HG03066 (cell line): ENCODE results near the gene DIPK1A.

Experiments used
- ATAC-seq: cut with Tn5 transposase; IDR thresholded peaks from one replicate; pipeline ENCODE4 v1.9.1; 2021; ENCODE audit warnings: low read depth; ENCODE audit not compliant: unreplicated experiment

The DIPK1A gene

DNA sequence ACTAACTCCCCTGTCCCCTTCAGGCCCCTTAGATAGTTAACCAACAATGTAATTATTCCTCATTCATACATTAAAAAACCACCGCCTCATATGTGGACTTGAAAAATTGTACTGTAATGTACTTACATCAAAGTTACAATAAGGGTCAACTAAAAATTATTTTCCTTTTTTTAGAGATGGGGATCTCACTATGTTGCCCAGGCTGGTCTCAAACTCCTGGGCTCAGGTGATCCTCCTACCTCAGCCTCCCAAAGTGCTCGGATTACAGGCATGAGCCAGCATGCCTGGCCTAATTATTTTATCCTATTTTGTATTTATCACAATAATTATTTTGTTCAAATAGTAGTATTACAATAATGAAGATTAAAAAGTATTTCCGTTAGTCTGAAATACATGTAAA, 116.8 kb downstream of the DIPK1A start:
- ATAC-seq, result no peak

DNA sequence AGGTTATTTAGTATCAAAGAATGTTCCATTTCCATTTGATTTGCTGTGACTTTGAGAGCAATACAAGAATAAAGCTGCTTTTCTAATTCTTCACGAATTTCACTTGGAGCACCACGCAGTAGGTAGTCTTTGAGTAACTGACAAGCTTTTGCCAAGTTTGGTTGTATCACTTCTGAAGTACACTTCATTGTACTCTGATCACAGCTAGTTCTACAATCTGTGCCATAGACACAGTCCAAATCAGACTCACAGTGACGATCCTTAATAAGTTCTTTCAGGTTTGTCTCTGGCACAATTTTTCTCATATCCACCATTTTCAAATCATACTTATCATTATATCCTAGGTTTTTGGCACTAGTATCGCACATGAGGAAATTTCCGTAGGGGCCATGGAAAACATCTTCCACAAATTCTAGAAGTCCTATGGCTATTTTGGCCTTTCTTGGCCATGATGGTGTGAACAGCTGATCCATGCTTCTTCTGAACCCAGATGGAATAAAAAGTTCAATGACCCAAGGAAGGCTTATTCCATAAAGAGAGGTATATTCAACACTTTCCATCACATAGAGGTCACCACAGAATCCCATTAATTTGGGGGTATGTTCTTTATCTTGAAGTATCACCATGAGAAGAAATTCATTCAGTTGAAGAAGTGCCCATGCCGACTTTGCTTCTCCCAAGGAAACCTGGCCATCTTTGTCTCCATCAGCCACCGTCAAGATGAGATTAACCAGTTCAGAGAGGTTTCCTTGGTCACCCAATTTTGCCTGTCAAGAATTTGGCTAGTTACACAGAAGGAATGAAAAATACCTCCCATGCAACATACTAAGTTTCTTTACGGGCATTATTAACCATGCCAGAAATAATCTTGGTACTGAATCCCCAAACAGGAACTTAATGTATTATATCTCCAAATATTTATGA, 117.6 kb downstream of the DIPK1A start:
- ATAC-seq, result no peak

DNA sequence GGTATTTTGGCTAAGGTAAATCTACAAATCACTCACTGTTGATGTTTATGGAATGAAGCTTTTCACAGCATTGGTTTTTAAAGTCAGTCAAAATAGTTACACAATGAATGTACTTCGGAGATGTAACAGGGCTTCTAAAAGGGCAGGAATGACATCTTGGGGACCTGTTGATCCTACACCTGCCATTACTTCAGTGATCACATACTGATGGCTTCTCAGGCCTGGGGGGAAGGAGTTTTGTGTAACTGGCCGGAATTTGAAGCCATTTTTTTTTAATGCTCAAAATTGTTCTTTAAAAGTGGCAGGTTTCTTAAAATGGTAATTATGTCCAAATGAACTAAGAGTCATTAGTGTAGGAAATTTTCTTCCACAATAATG, 118.2 kb downstream of the DIPK1A start:
- ATAC-seq, result no peak

DNA sequence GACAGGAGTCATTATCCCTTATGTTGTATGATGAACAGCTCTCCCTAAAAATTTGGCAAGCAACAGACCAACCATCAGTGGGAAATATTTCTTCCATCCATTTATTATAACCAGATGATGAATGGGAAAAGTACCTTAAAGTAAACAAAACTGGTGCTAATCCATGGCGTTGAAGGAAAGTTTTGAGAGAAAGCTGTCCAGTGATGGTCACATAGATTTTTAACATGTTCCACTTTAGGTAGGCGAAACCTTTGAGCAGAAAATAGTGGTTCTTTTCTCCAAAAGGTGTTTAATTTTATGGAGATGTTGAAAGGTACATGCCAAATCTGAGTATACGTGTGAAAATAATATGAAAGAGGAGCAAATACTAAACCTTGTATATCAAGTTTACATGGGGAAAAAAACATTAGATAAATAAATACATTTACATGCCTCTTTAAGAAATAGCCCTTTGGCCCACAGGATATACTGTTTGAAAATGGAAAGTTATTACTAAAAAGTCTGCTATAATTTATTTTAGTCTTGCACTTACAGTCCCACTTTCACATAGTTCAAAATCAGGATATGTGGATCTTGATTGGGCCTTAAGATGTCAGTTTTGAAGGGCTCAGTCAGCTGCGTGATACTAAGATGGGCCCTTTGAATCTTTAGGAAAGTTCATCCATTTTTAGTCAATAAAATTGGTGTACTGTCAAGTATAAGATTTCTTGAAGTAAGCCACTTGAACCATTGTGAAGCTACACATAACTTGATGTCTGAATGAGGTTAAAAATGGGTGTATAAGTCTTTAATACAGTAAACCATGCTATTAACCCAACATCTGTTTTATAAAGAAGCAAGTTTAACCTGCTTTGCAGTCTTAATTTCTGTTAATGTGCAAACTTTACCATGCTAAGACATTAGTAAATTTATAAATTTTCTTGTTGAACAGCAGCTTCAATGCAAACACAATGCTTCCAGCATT, 118.9 kb downstream of the DIPK1A start:
- no peak for ATAC-seq

DNA sequence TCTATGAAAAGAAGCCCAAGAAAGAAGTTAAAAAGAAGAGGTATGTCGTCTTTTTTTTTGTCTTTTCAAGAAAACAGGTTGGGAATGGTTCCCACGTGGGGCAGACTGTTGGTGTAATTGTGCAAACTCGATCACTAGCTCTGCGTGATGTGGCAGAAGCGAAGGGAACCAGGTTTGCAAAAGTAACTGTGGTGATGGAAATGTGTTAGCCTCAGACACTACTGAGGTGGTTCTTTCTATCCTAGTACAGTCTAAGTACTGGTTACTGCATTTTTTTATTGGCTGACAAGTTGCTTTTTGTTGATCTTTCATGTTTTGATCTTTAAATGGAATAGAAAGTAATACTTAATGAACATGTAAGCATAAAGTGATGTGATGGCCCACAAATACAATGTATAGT, 120.7 kb downstream of the DIPK1A start:
- no peak for ATAC-seq

DNA sequence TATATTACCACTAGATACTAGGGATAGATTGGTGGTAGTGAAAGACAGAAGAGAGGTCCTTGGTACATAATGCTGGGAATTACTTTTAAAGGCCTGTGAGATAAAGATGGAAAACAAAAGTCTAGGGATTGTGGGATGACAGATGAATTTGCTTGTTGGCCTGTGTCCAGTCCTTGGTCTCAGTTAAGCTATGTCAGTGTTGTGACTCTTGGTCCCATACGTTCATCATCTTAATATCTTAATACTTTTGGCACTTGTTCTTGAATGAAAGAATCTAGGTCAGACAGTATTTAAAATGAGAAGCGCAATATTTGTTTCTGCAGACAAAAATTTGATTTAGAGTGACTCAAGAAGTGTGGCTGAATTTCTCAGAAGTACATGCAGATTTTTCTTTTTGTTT, 121.8 kb downstream of the DIPK1A start:
- no peak for ATAC-seq

DNA sequence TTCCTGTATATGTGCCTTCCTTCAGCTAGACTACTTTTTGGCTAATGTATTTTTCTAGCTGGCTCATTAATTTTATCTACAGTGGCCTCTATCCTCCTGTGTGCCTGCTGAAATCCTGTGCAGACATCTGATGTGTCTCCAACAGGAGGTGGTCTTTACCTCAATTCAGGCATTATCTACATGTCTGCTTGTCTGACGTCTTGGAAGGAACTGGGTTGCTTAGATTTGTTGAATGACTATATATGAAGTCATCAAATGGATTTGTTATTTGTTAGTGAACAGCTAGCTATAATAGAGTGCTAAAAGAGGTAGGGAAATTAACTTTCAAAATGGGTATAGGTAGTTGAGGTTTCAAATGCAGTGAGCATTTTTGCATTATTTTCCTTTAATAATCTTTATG, 122.7 kb downstream of the DIPK1A start:
- ATAC-seq, result no peak

DNA sequence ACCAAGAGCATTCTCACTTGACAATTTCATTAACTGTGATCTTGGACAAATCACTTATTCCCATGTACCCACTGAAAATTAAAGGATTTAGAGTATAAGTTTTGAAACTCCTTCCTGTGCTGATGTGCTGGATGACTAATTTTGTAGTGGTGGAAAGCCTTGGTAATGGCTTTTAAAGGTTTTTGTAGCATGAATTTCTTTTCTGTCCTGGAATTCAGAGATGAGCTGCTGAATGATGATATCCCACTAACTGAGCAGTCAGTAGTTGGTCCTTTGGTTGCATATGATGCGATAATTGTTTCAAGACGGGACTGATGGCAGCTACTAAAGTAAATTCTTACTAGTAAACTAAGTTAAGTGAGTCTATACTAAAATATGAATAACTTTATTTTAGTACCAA, 124.2 kb downstream of the DIPK1A start:
- ATAC-seq, result no peak

DNA sequence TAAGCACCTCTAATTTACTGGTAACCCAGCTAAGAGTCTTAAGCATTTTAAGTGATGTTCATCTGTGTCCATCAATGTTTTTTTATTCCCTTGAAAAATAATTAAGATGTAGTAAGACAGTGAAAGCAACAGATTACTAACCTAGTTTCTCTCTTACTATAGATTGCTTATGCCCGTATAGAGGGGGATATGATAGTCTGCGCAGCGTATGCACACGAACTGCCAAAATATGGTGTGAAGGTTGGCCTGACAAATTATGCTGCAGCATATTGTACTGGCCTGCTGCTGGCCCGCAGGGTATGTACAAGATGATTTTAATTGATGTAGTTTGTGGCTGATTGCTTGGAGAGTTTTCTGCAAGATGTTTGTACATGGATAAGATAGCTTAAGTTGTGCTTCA, 126.6 kb downstream of the DIPK1A start:
- no peak for ATAC-seq

DNA sequence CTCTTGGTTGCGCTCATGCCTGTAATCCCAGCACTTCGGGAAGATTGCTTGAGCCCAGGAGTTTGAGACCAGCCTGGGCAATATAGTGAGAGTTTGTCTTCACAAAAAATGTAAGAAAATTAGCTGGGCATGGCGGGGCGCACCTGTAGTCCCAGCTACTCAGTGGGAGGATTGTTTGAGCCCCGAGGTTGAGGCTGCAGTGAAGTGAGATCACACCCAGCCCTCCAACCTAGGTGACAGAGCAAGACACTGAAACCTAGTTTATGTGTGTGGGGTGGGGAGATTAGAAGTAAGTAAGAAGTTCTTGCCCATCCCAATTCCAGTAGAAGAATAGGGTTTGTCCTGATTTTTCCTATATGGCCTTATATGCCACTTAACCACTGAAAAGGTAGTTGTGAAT, 127.4 kb downstream of the DIPK1A start:
- no peak for ATAC-seq

DNA sequence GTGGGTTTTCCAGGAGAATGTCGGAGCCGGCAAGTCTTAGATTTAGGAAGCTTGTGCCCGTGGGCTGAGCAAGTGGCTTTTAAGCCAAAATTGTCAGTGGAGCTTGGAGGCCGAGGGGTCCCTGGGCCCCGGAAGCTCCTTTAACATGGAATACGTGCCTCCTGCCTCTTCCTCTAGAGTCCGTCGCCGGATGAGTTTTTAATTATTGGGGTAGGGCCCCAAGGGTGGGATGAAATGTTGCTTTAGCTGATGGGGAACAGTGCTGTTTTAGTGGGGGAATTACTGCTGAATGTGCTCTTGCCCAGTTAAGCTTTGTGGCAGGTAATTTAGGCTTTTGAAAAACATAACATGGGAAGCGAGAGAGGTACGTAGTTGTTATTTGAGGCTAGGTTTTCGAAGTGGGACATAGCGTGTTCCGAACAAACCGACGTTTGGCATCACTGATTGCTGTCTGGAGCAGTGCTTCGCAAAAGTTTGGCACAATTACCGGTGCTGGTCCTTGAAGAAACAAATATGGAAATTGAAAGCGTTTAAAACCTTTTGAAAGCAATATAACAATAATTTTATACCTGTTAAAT, 128.6 kb downstream of the DIPK1A start:
- ATAC-seq, result no peak

DNA sequence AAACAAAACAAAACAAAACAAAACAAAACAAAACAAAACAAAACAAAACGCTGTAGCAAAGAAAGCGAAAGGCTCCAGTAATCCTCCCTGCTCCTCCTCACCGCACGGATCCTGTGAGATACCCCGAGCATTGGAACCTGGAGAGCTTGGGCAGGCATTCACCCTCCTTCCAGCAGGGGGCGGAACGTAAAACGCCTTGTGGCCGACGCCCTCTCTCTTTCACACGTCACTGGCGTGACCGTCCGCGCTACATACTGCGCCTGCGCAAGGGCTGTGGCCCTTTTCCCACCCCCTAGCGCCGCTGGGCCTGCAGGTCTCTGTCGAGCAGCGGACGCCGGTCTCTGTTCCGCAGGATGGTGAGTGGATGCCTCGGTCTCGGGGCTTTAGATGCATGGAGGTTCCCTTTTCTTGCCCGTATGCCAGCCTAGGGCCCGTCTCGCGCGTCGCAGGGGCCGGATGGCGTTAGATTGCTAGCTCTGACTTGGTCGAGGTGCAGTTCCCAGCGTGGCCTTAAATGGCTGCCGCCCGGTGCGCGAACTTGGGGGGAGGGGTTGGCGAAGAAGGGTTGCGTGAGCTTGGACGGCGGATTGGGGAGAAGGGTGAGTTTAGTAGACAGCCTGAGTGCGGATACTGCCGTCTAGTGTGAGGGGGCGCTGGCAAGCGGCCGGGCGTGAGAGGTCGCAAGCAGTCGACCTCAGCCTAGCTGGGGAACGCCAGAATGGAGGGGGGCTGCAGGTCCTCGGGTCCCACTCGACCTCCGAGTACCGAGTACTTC, 129.3 kb downstream of the DIPK1A start, which contains the start of gene RPL5:
Gene RPL5, plus strand, starts transcription at position 279 of the 775 bp plus-strand sequence. Its CDS starts 75 bp downstream, at position 354.
- ATAC-seq, result peak; percentile 94

DNA sequence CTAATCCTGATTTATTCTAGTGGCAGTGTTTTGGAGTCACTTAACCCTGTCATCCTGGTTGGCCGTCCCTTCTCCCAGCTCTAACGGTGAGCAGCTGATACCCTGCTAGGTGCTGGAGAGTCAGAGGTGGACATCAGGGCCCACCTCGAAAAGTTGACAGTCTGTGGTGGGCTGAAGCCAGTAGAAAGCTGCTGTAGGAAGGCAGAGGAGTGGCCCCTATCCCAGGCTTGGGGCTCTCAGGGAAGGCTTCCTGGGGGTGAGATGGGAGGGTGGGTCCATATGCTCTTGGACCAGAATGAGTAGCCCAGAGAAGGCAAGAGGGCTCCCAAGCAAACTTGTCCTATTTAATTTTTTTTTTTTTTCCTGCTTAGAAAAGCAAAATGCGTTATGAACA, 129.9 kb downstream of the DIPK1A start:
- no peak for ATAC-seq

DNA sequence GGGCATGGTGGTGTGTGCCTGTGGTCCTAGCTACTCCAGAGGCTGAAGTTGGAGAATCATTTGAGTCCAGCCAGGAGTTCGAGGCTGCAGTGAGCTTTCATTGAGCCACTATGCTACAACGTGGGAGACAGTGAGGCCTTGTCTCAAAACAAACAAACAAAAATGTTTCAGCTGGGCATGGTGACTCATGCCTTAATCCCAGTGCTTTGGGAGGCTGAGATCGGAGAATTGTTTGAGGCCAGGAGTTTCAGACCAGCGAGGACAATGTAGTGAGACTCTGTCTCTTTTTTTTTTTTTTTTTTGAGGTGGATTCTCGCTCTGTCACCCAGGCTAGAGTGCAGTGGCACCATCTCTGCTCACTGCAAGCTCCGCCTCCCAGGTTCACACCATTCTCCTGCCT, 134.5 kb downstream of the DIPK1A start:
- ATAC-seq, result no peak

DNA sequence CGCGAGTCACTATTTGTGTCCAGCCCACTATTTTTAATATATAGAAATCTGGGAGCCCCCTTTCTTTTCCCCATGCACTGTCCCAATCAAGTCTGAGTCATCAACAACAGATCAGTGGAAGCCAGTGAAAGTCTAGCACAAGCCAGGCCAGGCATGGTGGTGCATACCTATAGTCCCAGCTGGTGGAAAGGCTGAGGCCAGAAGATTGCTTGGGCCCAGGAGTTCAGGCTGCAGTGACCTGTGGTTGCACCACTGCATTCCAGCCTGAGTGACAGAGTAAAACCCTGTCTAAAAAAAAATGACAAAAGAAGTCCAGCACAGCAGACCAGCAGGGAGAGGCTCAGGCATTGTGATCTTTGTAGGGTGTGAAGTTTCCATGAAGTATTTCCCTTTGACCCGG, 138.4 kb downstream of the DIPK1A start:
- no peak for ATAC-seq

DNA sequence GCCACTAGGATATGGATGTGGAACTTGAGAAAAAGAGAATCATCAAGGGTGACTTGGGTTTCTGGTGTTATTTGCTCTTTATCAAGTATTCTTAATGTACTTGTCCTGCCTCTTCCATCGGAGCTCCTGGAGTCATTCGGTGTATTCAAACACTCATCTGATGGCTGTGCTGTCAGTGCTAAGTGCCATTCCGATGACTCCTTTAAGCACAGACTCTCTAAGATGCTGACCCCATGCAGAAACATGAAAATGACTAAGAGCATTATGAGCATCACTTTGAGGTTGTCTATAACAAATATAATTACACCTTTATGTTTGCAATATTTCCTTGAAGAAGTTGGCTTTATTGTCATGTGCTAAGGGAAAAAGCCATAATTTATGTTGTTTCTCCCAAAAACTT, 140.7 kb downstream of the DIPK1A start:
- no peak for ATAC-seq

DNA sequence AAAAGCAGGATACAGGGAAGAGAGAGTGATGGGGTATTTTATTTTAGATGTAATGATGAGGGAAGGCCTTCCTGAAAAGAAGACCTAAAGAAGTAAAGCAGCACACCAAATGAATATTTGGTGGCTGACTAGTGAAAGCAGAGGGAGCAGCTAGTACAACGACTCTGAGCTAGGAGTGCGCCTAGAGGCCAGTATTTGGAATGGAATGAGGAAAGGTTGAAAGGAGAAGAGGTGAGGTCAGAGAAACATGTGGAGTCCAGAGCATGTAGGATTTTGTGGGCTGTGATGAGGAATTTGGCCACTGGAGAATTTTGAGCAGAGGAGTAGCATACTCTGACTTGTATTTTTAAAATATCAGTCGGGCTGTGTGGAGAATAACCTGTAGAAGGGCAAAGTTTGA, 141.2 kb downstream of the DIPK1A start:
- ATAC-seq, result no peak

DNA sequence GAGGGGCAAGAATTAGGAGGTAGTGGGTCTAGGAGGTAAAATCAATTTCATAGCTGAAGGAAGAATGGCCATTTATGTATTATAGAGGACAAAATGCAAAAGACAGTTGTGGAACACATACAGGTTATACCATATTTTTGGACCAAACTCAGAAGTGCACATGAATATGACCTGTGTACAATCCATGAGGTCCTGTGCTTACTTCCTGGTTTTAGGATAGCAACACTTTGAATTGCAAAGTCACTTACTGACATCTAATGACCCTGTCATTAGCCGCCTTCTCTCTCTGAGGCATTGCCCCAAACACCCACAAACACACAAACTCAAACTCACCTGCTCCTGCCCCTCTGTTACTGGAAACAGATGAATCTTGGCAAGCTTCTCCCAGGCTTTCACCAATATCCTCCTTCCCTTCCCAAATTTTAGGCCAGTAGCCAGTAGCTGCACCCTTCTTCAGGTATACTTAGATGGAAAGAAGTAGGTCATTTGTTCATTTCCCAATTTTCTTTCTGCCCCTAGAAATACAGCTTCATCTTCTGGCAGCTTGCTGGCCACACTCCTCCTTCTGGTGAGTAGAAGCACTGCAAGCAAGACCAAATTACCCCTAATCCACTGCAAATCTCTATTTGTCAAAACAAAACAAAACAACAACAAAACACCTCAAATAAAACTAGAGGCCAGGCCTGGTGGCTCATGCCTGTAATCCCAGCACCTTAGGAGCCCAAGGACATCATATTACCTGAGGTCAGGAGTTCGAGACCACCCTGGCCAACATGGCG, 143.1 kb downstream of the DIPK1A start:
- no peak for ATAC-seq

DNA sequence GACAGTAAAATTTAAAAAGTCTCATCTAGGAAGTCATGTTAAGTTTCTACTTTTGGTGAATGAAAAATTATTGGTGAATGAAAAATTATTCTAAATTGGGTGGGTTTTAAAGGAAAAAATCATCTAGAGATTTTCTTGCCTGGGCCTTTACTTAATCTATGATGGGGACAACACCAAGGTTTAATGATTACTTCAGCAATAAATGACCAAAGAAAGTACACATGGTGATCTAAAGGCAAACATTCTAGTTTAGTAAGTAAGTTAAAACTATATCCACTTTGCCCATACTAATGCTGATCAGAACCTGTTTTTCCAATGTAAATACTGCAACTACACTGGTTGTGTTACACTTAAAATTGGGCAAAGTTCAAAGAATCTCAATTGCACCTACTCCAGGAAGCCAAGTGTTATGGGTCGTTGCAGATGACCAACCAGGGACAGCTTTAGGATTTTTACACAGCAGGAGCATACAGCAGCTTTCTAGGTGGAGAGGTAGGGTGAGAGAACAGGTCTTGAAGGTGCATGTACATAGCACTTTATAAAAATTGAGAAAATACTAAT, 144.0 kb downstream of the DIPK1A start:
- ATAC-seq, result no peak
